Mucosa of descending colon (tissue), 3 donors: ENCODE measurements around the gene CAMKMT. TPM values are rescaled to one million over a fixed set of nuclear protein-coding genes. Genes with fewer than 3 reads are reported as not detected.

Experiments
- ATAC-seq: fragments of 200-7000 bp; cut with Tn5 transposase; one replicate; pipeline ENCODE4 v1.9.1; 2020; ENCODE audit warnings: mild to moderate bottlenecking, moderate library complexity
- DNase-seq, 3 donors: peaks; one replicate each; pipeline ENCODE4 v3.0.0-alpha.2; 2020
- H3K36me3 ChIP-seq: fragments of 200-600 bp; one replicate; pipeline ENCODE4 v1.8.0; 2021; ENCODE audit warnings: low read depth, mild to moderate bottlenecking
- H3K4me1 ChIP-seq: fragments of 200-600 bp; one replicate; pipeline ENCODE4 v1.8.0; 2021; ENCODE audit warnings: low read depth, mild to moderate bottlenecking
- H3K4me3 ChIP-seq: fragments of 200-600 bp; one replicate; pipeline ENCODE4 v1.8.0; 2021; ENCODE audit warnings: mild to moderate bottlenecking
- H3K9me3 ChIP-seq: fragments of 200-600 bp; one replicate; pipeline ENCODE4 v1.8.0; 2021; ENCODE audit warnings: mild to moderate bottlenecking
- CTCF ChIP-seq: fragments of 200-600 bp; IDR thresholded peaks from one replicate; pipeline ENCODE4 v1.8.0; 2022; ENCODE audit warnings: antibody characterized with exemption, mild to moderate bottlenecking
- intact Hi-C, 2 donors: fragments of 100-400 bp; cut with DNase I in 1 of 2; cut with micrococcal nuclease in 1 of 2; formaldehyde crosslinking; loops; one replicate each; pipeline versions ENCODE4 v1.11.0 to v1.11.1; 2022; cut with DNase I, micrococcal nuclease
- long read RNA-seq, 2 donors: library from polyadenylated mRNA; unstranded; transcript quantifications; one replicate each; pipeline ENCODE4 v2.0.0, GENCODE V29; 2019 to 2021
- total RNA-seq, 3 donors: library from RNA; stranded (reverse); fragmentation: NEBNext Ultra II Directional in 2 of 3; extraction: Animal tissue kit (Norgen Biotek cat#: 25700) in 2 of 3; gene quantifications; one replicate each; pipeline versions ENCODE4 v1.2.1 to v1.2.4, GENCODE V29; 2021 to 2023
- donor health status: DM: no; HTN: no; CAD: no; lungs with moderate emphysema.
- donor health status: DM: no; HTN: no; CAD: no.
- donor health status: DM: no; HTN: yes; CAD: no.

Gene CAMKMT
- 10 to 100 TPM; 13.2 to 16.0 (median 14.1) TPM for total RNA-seq
- long read RNA-seq, donor 1, partial matches to known transcripts, result 0 of 7 reads
- long read RNA-seq, donor 1, other reads (novel, unspliced or antisense), result 4 of 7 reads
- long read RNA-seq, donor 2, partial matches to known transcripts, result 0 of 2 reads
- long read RNA-seq, donor 2, other reads (novel, unspliced or antisense), result 0 of 2 reads

GRCh38 chr2:44361330-44362206, at the start of gene CAMKMT, which contains the start of gene PREPL:
CAMKMT (plus strand) TSS chr2:44361947.
PREPL (minus strand) TSS chr2:44361494; CDS start chr2:44346342, 15,152 bp downstream.
- no peak for TF ChIP-seq CTCF
- Histone ChIP-seq H3K4me3 (peak within 1 kb of the TSS; percentile 72), H3K4me1 (peaks cover 30% of the 10 kb centered on the region), H3K36me3 (no peaks in the 10 kb centered on the region), H3K9me3 (no peaks in the 10 kb centered on the region)
- DNase-seq (peak; percentile 98 to 99 (median 99)), ATAC-seq (peak; percentile 98)
- intact Hi-C loops, result no loop called here

- DNase-seq (no peak), ATAC-seq (no peak)
- Histone ChIP-seq H3K4me1 (no peaks in the 10 kb centered on the region), H3K4me3 (no peak overlapping the region), H3K36me3 (no peaks in the 10 kb centered on the region), H3K9me3 (peaks cover 25% of the 10 kb centered on the region)
- no peak for TF ChIP-seq CTCF
- intact Hi-C loops, result no loop called here
These were observed 47.4 kb upstream of the CAMKMT start for GRCh38 chr2:44314362-44314761.

GRCh38 chr2:44315945-44316344, 45.8 kb upstream of the CAMKMT start:
- Histone ChIP-seq H3K36me3 (no peaks in the 10 kb centered on the region), H3K4me3 (no peak overlapping the region), H3K4me1 (no peaks in the 10 kb centered on the region), H3K9me3 (peaks cover 9% of the 10 kb centered on the region)
- no peak for TF ChIP-seq CTCF
- no peak for DNase-seq
- intact Hi-C loops, result no loop called here
- no peak for ATAC-seq

DNA sequence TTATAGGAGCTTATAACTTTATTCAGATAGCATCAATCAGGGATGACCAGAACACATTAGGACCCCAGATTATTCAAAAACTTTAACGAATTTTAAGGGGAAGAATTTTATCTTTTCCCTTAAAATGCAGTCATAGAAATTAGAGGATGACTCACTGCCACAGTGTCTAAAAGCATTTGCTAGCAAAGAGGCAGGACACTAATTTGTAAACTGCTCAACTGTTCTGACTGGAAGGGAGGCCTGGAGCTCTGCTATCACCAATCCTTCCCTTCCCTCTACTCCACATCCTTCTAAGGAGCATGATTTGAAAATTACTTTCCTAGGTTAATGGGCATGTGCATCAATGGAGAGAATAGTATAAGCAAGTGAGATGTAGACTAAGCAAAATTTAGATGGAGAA, 40.9 kb upstream of the CAMKMT start:
- TF ChIP-seq CTCF, result no peak
- intact Hi-C loops, result no loop called here
- Histone ChIP-seq H3K9me3 (no peaks in the 10 kb centered on the region), H3K4me3 (no peak overlapping the region), H3K36me3 (peaks cover 4% of the 10 kb centered on the region), H3K4me1 (no peaks in the 10 kb centered on the region)
- ATAC-seq (no peak), DNase-seq (no peak)

- ATAC-seq (no peak), DNase-seq (no peak)
- no peak for TF ChIP-seq CTCF
- intact Hi-C loops, result no loop called here
- H3K9me3 ChIP-seq, result no peaks in the 10 kb centered on the region
- peaks cover 4% of the 10 kb centered on the region for H3K36me3 ChIP-seq
- no peaks in the 10 kb centered on the region for H3K4me1 ChIP-seq
- no peak overlapping the region for H3K4me3 ChIP-seq
These were observed 40.4 kb upstream of the CAMKMT start for GRCh38 chr2:44321360-44321759.
